HG03521 (cell line): ENCODE measurements around the gene RAPGEF2.
"Not testable (repeated sequence)": the region's sequence is repeated elsewhere in the genome, so short reads cannot be mapped to it uniquely, and the experiment has no call there.

ENCODE experiments used
- ATAC-seq: cut with Tn5 transposase; IDR thresholded peaks from one replicate; pipeline ENCODE4 v1.9.1; 2021; ENCODE audit warnings: mild to moderate bottlenecking, moderate library complexity; ENCODE audit not compliant: unreplicated experiment

The RAPGEF2 gene

DNA sequence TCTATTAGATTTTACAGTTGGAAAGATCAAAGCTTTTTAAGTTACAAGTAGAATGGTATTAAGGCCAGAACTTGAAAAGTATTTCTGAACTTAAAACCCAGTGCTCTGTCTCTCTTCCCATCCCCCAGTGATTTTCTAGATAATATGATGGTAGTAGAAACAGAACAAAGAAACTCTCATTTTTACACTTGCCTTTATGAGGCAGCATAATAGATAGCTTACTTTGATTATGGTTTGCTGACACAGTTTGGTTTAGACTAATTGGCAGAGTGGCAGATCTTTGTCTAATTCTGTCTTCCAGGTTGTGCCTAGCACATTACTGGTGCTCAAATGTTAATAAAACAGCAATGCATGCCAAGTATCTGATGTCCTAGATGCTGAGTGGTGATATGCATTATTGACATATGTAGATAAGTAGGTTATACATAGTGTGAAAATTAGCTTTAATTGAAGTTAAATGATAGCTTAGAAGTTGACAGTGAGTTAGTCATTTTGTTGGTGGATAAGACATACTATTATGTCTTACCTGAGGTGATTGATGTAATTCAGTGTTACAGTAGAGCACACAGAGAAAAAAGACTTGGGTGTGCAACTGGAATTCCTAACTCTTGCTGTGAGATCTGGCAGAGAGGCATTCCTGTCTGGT is 4.3 kb upstream of the RAPGEF2 start:
- no peak for ATAC-seq

DNA sequence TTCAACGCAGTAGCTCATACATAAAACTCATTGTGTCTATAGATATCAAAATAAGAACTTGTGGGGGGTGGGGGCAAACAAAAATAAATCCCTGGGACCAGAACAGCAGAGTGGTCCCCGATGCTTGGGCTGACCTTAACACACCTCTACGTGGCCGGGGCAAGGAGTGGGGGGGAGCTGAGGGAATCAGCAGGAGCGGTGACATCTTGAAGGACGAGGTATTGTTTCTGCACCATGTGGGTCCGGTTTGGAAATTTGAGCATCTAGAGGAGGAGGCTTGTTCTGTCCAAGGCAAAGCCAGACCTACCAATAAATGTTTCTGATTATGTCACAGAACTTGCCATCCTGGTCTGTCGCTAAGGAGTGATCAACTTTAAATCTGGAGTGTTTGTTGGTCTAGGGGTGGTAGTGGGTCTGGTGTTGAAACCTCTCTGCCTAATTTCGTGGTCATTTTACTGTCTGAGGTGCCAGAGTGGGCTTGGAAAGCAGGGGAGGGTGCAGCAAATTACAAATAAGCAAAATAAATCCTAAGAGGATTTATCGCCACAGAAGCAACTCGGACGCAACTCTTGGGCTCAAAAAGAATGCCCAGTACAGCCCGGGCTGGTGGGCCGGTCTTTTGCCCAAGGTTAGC is 774 bp upstream of the RAPGEF2 start:
- no peak for ATAC-seq

DNA sequence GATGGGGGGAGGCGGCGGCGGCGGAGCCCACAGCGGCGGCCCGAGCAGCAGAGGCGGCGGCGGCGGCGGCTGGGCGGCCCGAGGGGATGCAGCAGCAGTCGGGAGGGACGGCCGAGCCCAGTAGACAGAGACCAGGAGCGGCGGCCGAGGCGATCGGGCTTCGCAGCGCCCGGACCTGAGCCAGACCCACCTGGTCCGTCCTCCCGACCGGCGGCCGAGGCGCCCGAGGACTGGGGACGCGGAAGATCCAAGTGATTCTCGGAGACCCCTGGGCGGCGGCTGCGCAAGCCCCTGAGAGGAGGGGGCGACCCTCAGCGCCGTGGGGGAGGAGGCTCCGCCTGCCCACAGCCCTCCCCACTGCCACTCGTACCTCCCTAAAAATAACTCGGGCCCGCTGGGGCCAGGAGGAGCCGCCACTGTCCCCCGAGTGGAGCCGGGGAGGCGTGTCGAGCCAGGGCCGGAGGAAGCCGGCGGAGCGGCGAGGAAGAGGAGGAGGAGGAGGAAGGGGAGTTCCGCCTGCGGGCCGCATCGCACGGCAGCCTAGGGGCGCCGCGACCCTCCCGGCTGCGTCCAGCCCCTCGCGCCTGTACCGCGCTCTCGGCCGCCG is 608 bp downstream of the RAPGEF2 start:
- ATAC-seq, result peak; percentile 26

DNA sequence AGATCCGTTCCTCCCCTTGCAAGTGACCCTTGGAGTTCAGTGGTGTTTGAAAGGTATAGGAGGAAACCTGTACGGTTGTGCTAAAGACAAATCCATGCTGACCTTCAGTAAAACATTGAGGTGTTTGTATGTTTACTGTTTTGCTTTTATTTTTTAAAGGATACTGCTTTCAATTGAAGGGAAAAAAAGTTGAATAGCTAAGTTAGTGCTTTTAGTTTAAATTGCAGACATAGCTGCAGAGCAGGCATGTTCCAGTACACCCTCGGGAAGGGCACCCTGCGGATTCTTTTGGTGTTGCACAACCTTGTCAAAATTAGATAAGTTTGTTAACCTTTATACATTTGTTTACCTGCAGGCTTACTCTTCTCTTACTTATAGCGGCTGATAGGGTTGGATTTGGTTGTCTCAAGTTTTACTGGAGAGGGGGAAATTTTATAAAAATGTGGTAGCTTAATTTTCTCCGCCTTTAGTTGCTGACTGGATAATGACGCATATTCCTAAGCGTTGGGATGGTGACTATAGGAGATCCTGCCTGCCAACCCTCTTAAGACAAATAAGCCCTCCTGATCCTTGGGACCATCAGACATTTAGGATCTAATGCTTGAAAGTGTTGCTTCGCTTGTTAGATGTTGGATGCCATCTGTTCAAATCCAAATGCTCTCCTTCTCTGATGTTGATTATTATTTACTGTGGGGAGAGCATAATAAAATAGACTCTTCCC is 2.0 kb downstream of the RAPGEF2 start:
- no peak for ATAC-seq

DNA sequence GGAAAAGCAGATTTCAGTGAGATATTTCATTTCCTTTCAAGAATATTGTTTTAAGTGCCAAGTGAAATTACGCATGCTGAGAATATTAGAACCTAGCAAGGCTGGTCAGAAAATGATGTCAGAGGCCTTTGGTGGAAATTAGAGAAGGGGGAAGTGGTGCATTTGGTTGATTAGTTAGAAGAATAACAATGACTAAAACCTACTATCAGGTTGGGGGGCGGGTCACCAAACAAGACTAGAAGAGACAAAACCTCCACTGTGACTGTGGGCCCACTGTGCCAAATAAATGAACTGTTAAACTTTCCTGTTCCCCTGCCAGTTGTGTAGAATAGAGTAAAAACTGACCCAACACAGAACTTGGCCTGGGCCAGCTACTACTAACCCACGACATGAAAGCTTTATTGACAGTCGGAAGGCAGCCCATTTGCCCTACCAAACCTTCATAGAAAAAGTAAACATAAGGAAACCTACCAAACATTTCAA is 2.9 kb downstream of the RAPGEF2 start:
- ATAC-seq, result no peak

DNA sequence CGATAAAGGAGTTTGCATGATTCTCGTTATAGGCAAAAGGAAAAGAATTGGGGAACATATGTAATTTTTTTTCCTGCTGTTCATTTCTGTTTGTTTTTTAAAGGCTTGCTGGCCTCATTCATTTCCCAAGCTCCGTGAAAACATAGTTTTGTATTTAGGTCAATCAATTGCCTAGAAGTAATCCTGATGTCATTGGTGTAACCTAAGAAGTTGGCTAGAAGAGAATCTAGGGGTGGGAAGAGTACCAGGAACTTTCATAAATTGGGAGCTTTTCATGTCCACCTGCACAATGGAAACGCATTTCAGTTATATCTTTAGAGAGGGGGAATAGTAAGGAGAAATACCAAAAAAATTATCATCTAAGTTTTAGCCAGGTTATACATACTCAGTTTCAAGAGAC is 3.8 kb downstream of the RAPGEF2 start:
- no peak for ATAC-seq

DNA sequence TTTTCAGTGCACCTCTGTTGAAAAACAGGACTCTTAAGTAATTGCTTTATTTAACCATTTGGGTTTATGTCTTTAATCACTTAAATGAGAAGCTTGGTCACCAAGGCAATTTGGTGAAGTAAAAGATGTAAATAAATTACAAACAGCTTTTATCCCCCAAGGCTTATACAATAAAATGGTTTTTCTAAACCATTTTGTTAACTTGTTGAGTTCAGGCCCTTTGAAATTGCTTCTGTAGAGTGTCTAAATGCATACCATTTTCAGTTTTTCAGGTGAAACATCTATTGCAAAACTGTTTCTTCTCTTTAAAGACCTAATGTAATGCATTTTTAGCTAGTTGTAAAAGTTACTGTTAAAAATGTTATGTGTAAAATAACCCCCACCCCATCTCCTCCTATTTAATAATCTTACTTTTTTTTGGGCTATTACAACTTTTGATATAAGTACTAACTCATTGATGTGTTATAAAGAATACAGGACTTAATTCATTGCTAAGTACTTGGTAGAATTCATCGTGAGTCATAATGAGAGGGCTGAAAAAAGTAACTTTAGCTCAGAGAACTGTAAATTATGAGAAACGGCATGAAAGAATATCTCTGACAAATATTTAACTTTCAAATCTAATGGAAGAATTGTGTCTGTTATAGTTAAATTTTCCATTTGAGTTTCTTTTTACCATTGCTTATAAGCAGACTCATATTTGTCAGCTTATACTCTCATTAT is 4.5 kb downstream of the RAPGEF2 start:
- no peak for ATAC-seq

DNA sequence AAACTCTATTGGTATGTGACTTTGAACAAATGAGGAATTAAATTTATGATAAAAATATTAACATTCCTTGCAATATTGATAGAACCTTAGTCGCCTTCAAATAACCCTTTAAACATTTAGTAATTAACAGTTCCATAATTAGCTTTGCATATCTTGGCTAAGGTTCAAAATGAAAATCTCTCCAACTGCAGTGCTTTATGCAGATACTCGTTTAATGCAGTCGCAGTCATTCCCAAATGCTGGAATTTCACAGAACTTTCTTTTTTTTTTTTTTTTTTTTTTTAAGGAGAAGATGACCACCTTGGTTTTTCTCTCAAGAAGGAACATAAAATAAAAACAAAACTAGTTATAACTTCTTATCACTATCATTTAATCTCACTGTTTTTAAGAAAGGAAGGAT is 5.2 kb downstream of the RAPGEF2 start:
- ATAC-seq, result no peak

DNA sequence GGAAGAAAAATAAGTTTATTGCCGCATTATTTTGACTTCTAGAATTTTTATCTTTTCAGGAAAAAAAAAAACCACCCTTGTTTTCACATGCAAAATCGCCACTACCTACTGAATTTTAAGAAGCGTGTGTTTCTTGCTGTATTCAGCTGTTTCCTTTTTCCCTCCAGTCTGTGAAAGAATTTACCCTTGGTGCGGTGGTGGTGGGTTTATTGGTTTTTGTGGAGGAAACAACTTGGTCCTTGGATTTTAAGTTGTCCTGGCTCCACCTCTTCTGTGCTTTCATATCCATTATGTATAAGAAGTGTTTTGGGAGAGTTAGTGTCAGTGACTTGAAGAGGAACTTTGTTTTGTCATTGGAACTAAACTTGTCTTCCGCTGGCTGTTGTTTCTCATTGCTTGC is 8.1 kb downstream of the RAPGEF2 start:
- no peak for ATAC-seq

DNA sequence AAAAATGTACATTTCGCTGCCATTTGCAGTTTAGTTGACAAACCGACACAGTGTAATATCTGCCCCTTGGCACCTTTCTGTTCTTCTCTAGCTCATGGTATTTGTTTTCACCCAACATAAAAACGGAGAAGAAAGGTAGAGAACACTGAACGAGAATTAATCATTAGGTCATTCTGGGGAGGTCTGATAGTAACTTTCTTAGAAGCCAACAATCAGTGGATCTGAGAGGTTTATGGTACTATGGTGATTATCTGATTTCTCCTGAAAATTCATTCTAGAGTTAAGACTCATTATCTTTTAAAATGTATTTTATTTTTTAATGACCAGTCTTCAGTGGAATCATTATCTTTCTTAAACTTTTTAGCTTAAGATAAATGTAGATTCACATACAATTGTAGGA is 8.5 kb downstream of the RAPGEF2 start:
- ATAC-seq, result no peak

DNA sequence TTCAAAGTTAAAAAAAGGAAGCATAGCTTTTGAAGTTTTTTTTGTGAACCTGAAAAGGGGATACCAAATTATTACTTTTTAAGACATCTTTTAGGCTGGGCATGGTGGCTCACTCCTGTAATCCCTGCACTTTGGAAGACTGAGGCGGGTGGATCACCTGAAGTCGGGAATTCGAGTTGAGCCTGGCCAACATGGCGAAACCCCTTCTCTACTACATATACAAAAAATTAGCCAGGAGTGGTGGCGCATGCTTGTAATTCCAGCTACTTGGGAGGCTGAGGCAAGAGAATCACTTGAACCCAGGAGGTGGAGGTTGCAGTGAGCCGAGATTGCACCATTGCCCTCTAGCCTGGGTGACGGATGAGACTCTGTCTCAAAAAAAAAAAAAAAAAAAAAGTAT is 10.5 kb downstream of the RAPGEF2 start:
- not testable (repeated sequence) for ATAC-seq

DNA sequence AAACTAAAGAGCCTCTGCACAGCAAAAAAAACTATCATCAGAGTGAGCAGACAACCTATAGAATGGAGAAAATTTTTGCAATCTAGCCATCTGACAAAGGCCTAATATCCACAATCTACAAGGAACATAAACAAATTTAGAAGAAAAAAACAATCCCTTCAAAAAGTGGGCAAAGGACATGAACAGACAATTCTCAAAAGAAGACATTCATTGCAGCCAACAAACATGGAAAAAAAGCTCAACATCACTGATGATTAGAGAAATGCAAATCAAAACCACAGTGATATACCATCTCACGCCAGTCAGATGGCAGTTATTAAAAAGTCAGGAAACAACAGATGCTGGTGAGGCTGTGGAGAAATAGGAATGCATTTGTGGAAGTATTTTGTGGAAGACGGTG is 13.2 kb downstream of the RAPGEF2 start:
- not testable (repeated sequence) for ATAC-seq

DNA sequence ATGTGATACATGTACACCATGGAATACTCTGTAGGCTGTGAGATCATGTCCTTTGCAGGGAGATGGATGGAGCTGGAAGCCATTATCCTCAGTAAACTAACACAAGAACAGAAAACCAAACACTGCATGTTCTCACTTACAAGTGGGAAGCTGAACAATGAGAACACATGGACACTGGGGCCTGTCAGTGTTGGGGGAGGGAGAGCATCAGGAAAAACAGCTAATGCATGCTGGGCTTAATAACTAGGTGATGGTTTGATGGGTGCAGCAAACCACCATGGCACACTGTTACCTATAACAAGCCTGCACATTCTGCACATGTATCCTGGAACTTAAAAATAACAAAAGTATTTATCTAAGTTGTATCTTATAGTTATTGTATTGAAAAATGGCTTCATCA is 13.8 kb downstream of the RAPGEF2 start:
- not testable (repeated sequence) for ATAC-seq

DNA sequence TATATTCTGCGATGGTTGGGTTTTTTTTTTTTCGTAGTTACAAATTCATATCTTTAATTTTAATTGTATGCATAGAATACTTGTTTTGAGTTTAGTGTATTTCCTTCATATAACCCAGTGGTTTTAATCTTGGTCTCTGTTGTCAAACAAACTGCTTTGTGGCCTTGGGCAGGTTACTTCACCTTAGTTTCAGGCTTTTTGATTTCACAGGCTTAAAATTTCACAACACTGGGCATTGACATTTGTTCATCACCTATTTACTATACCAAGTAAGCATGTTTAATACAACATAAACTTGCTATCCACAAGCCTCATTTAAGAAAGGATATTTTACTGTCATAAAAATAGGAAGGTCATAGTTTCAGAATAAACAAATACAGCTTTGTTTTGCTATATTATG is 14.7 kb downstream of the RAPGEF2 start:
- ATAC-seq, result no peak

DNA sequence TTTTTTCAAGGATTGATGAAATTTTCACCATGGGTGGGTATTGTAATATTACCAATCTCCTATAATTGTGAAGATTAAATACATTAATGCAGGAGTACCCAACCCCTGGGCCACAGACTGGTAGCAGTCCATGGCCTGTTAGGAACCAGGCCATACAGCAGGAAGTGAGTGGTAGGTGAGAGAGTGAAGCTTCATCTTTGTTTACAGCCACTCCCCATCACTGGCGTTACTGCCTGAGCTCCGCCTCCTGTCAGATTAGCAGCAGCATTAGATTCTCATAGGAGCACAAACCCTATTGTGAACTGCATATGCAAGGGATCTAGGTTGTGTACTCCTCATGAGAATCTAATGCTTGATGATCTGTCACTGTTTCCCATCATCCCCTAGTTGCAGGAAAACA is 15.1 kb downstream of the RAPGEF2 start:
- no peak for ATAC-seq

DNA sequence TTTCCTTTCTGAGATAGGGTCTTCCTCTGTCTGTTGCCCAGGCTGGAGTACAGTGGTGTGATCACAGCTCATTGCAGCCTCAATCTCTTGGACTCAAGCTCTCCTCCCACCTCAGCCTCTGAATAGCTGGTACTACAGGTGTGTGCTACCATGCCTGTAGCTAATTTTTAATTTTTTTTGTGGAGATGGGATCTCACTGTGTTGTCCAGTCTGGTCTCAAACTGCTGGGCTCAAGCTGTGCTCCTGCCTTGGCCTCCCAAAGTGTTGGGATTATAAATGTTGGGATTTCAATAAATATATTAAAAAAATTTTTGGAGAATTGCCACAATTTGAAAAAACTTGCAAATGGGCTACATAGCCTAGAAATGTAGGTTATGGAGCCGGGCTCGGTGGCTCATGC is 18.5 kb downstream of the RAPGEF2 start:
- ATAC-seq, result no peak

DNA sequence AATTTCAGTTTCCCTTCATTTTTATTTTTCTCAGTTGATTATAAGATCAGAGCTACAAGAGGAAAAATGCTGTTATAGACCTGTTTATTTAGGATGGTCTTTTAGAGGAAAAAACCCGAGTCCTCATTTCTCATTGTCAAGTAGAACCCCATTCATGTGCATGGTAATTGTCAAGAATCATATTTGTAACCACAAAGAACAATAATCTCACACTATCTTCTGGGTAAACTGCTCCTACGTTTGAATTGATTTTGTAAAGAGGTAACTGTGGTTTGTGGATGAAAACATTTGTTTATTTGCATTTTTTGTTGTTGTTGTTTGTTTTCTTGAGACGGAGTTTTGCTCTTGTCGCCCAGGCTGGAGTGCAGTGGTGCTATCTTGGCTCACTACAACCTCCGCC is 23.8 kb downstream of the RAPGEF2 start:
- no peak for ATAC-seq

DNA sequence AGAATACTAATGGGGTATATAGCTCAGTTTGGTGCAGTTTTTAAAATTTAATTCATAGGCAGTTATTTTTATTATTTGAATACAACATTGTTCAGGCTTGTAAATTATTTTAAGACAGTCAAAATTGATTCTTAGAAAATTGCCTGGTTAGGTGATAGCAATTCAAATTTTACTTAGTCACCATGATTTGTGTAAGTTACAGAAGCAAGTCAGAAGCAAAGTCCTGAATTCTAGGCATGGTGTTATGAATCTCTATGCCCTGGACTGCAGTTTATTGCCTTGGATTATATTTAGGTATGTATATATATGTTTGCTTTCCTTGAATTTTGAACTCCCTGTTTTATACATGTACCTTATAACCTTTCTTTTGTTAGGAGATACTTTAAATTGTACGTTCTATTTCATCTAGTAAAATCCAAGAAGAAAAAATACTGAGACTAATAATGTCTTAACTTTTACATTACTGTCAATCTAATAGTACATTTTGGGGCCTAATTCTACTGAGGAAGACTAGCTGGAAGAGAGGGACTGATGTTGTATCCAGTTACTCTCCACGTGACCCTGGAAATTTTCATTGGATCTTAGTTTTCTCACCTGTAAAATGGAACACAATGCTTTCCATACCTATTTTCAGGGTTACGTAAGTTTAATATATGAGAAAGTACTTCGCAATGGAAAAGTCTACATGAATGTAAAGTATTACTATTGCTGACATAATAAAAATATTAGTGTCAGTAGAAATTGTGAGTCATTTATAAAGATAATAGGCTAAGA is 25.1 kb downstream of the RAPGEF2 start:
- no peak for ATAC-seq

DNA sequence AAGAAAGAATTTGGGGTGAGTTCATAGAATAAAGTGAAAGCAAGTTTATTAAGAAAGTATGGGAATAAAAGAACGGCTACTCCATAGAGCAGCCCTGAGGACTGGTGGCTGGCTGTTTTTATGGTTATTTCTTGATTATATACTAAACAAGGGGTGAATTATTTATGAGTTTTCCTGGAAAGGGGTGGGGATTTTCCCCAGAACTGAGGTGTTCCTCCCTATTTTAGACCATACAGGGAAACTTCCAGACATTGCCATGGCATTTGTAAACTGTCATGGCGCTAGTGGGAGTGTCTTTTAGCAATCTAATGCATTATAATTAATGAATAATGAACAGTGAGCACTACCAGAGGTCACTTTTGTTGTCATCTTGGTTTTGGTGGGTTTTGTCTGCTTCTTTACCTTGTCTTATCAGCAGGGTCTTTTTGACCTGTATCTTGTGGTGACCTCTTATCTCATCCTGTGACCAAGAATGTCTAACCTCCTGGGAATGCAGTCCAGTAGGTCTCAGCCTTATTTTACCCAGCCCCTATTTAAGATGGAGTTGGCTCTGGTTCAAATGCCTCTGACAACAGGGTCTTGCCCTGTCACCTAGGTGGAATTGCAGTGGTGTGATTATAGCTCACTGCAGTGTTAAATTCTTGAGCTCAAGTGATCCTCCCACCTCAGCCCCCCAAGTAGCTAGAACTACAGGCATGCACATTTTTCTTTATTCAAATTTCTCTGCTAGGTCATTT is 27.1 kb downstream of the RAPGEF2 start:
- ATAC-seq, result no peak

DNA sequence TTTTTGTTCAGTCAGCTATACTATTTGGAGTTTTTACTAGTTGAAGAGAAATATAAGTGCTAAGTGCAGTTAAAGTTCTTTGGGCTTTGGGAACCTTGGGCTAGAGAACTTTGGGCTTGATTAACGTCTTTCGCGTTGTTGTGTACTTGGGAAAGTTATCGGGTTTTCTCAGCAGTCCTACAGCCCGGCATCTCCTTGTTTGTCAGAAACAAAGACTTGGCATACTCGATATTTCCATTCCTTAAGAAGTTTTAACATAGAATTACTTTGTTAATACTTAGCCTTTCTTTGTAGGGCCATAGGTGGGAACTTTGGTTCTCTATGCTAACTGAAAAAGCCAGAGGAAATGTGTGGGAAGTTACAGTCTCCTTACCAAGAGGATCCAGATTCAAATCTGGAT is 28.7 kb downstream of the RAPGEF2 start:
- ATAC-seq, result no peak
